ENCODE measurements around the gene ANKRD6. TPM values are rescaled to one million over a fixed set of nuclear protein-coding genes. Genes with fewer than 3 reads are reported as not detected.

ANKRD6 gene
- total RNA-seq, 1 experiment from 2014 or later, result 25.4 TPM

GRCh38 chr6:89489078-89489477, 56.1 kb downstream of the ANKRD6 start:
- H3K27ac ChIP-seq (ENCODE audit: low read depth, low read length, poor library complexity, severe bottlenecking), result no peak overlapping the region
- ChIA-PET CTCF (no interaction called here), POLR2A (ENCODE audit: low non-redundant PET) (no interaction called here)
- no peak for DNase-seq (ENCODE audit: low spot score)
- intact Hi-C loops (cut with micrococcal nuclease; ENCODE audit: unreplicated experiment), result no loop called here
- no peaks in the 10 kb centered on the region for H3K4me1 ChIP-seq (ENCODE audit: insufficient read depth, low read length, poor library complexity, severe bottlenecking)
- no peaks in the 10 kb centered on the region for H3K36me3 ChIP-seq (ENCODE audit: insufficient read depth, low read length, poor library complexity, severe bottlenecking)
- no peak for TF ChIP-seq EZH2 (IDR thresholded peaks at IDR 0.05; ENCODE audit: borderline replicate concordance, low read depth, low read length, poor library complexity, severe bottlenecking)
- no peak for TF ChIP-seq CTCF (conservative IDR thresholded peaks at IDR 0.05; ENCODE audit: low read depth, low read length)
- no peaks in the 10 kb centered on the region for H3K9me3 ChIP-seq (ENCODE audit: low read depth, low read length, poor library complexity, severe bottlenecking)
- H3K4me3 ChIP-seq (ENCODE audit: low read depth, low read length, poor library complexity, severe bottlenecking), result no peak overlapping the region
- H3K27me3 ChIP-seq (replicated peaks; ENCODE audit: insufficient read depth, low read depth, low read length, poor library complexity), result no peaks in the 10 kb centered on the region
- no TSS peak for BruUV-seq (replicated peaks)

- Histone ChIP-seq H3K9me3 (ENCODE audit: low read depth, low read length, poor library complexity, severe bottlenecking) (no peaks in the 10 kb centered on the region), H3K36me3 (ENCODE audit: insufficient read depth, low read length, poor library complexity, severe bottlenecking) (no peaks in the 10 kb centered on the region), H3K27me3 (replicated peaks; ENCODE audit: insufficient read depth, low read depth, low read length, poor library complexity) (no peaks in the 10 kb centered on the region), H3K4me3 (ENCODE audit: low read depth, low read length, poor library complexity, severe bottlenecking) (no peak overlapping the region), H3K4me1 (ENCODE audit: insufficient read depth, low read length, poor library complexity, severe bottlenecking) (no peaks in the 10 kb centered on the region), H3K27ac (ENCODE audit: low read depth, low read length, poor library complexity, severe bottlenecking) (no peak overlapping the region)
- intact Hi-C loops (cut with micrococcal nuclease; ENCODE audit: unreplicated experiment), result no loop called here
- ChIA-PET POLR2A (ENCODE audit: low non-redundant PET) (no interaction called here), CTCF (no interaction called here)
- no peak for TF ChIP-seq EZH2 (IDR thresholded peaks at IDR 0.05; ENCODE audit: borderline replicate concordance, low read depth, low read length, poor library complexity, severe bottlenecking)
- no peak for TF ChIP-seq CTCF (conservative IDR thresholded peaks at IDR 0.05; ENCODE audit: low read depth, low read length)
- BruUV-seq (replicated peaks), result no TSS peak
- no peak for DNase-seq (ENCODE audit: low spot score)
Observed at GRCh38 chr6:89492025-89492640, 59.2 kb downstream of the ANKRD6 start.

- Histone ChIP-seq H3K4me3 (ENCODE audit: low read depth, low read length, poor library complexity, severe bottlenecking) (no peak overlapping the region), H3K27ac (ENCODE audit: low read depth, low read length, poor library complexity, severe bottlenecking) (no peak overlapping the region), H3K27me3 (replicated peaks; ENCODE audit: insufficient read depth, low read depth, low read length, poor library complexity) (no peaks in the 10 kb centered on the region), H3K4me1 (ENCODE audit: insufficient read depth, low read length, poor library complexity, severe bottlenecking) (no peaks in the 10 kb centered on the region), H3K9me3 (ENCODE audit: low read depth, low read length, poor library complexity, severe bottlenecking) (no peaks in the 10 kb centered on the region), H3K36me3 (ENCODE audit: insufficient read depth, low read length, poor library complexity, severe bottlenecking) (no peaks in the 10 kb centered on the region)
- intact Hi-C loops (cut with micrococcal nuclease; ENCODE audit: unreplicated experiment), result no loop called here
- CTCF ChIA-PET, result no interaction called here
- no TSS peak for BruUV-seq (replicated peaks)
- POLR2A ChIA-PET (ENCODE audit: low non-redundant PET), result no interaction called here
- TF ChIP-seq EZH2 (IDR thresholded peaks at IDR 0.05; ENCODE audit: borderline replicate concordance, low read depth, low read length, poor library complexity, severe bottlenecking), result no peak
- TF ChIP-seq CTCF (conservative IDR thresholded peaks at IDR 0.05; ENCODE audit: low read depth, low read length), result no peak
- no peak for DNase-seq (ENCODE audit: low spot score)
Observed at GRCh38 chr6:89494131-89494793, 61.3 kb downstream of the ANKRD6 start.

All from A673 (cell line).